Kidney (tissue), 14 donors: ENCODE results near the gene GRID1. TPM values are rescaled to one million over a fixed set of nuclear protein-coding genes. Genes with fewer than 3 reads are reported as not detected.

Experiments
- DNase-seq, 5 donors: peaks; one replicate each; pipeline ENCODE4 v3.0.0-alpha.2; 2013 to 2020
- FAIRE-seq: peaks from 2 replicates; lab custom pipeline; 2012; peaks lifted over from hg19 to GRCh38; lab: Jason Lieb, UNC
- H3K27ac ChIP-seq, 2 donors: one replicate each; pipeline ENCODE4 v1.7.0; 2013; ENCODE audit warnings: low read depth in 2 of 2, low read length in 2 of 2, inconsistent platforms in 1 of 2
- H3K27me3 ChIP-seq: one replicate; pipeline ENCODE4 v1.7.1; 2013; ENCODE audit warnings: low read length, inconsistent platforms; ENCODE audit not compliant: control insufficient read depth, insufficient read depth
- H3K36me3 ChIP-seq, 3 donors: one replicate each; pipeline versions ENCODE4 v1.7.0 to v1.7.1; 2013; ENCODE audit warnings: low read length in 3 of 3, control low read depth in 1 of 3, inconsistent platforms in 1 of 3; ENCODE audit not compliant: insufficient read depth in 3 of 3, control insufficient read depth in 2 of 3
- H3K4me1 ChIP-seq, 3 donors: one replicate each; pipeline versions ENCODE4 v1.7.0 to v1.7.1; 2013; ENCODE audit warnings: low read length in 3 of 3, inconsistent platforms in 1 of 3, low read depth in 1 of 3; ENCODE audit not compliant: control insufficient read depth in 2 of 3, insufficient read depth in 2 of 3
- H3K4me3 ChIP-seq, 3 donors: one replicate each; pipeline versions ENCODE4 v1.7.0 to v1.8.1; 2013; ENCODE audit warnings: low read length in 3 of 3, control low read depth in 1 of 3, inconsistent platforms in 1 of 3
- H3K9ac ChIP-seq, 3 donors: one replicate each; pipeline versions ENCODE4 v1.7.0 to v1.7.1; 2013; ENCODE audit warnings: low read length in 3 of 3, control low read depth in 1 of 3, inconsistent platforms in 1 of 3
- H3K9me3 ChIP-seq, 3 donors: one replicate each; pipeline versions ENCODE4 v1.7.0 to v1.7.1; 2013; ENCODE audit warnings: low read length in 3 of 3, control low read depth in 1 of 3, inconsistent platforms in 1 of 3; ENCODE audit not compliant: control insufficient read depth in 2 of 3, insufficient read depth in 1 of 3
- intact Hi-C: fragments of 100-400 bp; cut with DNase I; formaldehyde crosslinking; loops from one replicate; pipeline ENCODE4 v1.11.1; 2022
- polyA plus RNA-seq: library from polyadenylated mRNA; stranded (reverse); fragments of 350-450 nt; fragmentation: Illumina TruSeq; extraction: RNeasy Lipid Tissue Mini Kit (QIAGEN cat#74804); gene quantifications from one replicate; pipeline ENCODE4 v1.2.3, GENCODE V29; 2014; ENCODE audit warnings: low read depth, low replicate concordance; ENCODE audit not compliant: insufficient read depth
- total RNA-seq: library from RNA; stranded (reverse); fragmentation: NEBNext Ultra II Directional; extraction: Animal tissue kit (Norgen Biotek cat#: 25700); gene quantifications from one replicate; pipeline ENCODE4 v1.2.1, GENCODE V29; 2021
- TF ChIP-seq, protein P1 (sequence below): IDR thresholded peaks from 3 replicates; pipeline ENCODE4 v1.5.1; 2012; ENCODE audit warnings: mild to moderate bottlenecking, moderate library complexity, borderline replicate concordance; ENCODE audit not compliant: insufficient read depth; ENCODE audit errors: extremely low read depth
- donor health status: control.
- donor health status: control.
- donor health status: control.
- donor health status: control.
- donor health status: control.
- donor health status: DM: yes; HTN: yes; CAD: no.
- donor health status: Normal renal cell carcinoma (clear cell type).

Gene GRID1
- total and polyA plus RNA-seq, 2 donors from 2014 or later: 0.37 to 1.4 TPM

DNA sequence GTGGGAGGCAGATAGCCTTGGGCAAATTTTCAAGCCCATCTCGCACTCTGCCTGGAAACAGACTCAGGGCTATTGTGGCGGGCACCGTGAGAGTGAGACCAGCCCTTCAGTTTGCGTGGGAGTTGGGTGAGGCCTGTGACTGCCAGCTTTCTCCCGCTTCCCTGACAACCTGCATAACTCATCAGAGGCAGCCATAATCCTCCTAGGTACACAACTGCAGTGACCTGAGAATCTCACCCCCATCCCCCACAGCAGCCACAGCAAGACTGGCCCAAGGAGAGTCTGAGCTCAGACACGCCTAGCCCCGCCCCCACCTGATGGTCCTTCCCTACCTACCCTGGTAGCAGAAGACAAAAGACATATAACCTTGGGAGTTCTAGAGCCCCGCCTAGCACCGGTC, 275.4 kb downstream of the GRID1 start:
- intact Hi-C loops: no loop called here
- TF ChIP-seq, protein P1, sequence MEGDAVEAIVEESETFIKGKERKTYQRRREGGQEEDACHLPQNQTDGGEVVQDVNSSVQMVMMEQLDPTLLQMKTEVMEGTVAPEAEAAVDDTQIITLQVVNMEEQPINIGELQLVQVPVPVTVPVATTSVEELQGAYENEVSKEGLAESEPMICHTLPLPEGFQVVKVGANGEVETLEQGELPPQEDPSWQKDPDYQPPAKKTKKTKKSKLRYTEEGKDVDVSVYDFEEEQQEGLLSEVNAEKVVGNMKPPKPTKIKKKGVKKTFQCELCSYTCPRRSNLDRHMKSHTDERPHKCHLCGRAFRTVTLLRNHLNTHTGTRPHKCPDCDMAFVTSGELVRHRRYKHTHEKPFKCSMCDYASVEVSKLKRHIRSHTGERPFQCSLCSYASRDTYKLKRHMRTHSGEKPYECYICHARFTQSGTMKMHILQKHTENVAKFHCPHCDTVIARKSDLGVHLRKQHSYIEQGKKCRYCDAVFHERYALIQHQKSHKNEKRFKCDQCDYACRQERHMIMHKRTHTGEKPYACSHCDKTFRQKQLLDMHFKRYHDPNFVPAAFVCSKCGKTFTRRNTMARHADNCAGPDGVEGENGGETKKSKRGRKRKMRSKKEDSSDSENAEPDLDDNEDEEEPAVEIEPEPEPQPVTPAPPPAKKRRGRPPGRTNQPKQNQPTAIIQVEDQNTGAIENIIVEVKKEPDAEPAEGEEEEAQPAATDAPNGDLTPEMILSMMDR: no peak

DNA sequence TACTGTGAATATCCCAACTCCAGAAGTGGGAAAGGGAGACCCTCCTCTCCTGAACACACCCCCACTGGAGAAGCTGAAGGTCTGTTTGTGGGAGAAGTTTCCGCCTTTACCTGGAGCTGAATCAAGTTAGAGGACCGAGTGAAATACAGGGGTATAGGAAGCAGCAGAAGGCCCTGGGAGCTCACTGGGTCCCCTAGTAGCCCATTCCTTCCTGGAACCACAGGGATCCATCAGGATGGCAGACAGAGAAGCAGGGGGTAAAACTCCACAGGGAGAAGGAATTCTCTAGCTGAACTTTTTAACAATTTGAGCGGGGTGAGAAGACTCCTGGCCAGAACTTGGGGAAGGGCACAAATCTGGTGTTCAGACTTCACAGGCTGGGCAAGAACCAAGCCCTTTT, 275.8 kb downstream of the GRID1 start:
- no peaks in the 10 kb centered on the region for H3K4me1 ChIP-seq
- DNase-seq (no peak), FAIRE-seq (no peak)
- H3K27ac ChIP-seq: no peak overlapping the region
- H3K9me3 ChIP-seq: no peaks in the 10 kb centered on the region
- no peak overlapping the region for H3K9ac ChIP-seq
- intact Hi-C loops: no loop called here
- no peak overlapping the region for H3K4me3 ChIP-seq
- H3K27me3 ChIP-seq: no peaks in the 10 kb centered on the region
- TF ChIP-seq, protein P1: no peak
- no peaks in the 10 kb centered on the region for H3K36me3 ChIP-seq

More for the DNA sequence above, 275.4 kb downstream of the GRID1 start:
- Histone ChIP-seq H3K27me3 (no peaks in the 10 kb centered on the region), H3K9me3 (no peaks in the 10 kb centered on the region), H3K27ac (no peak overlapping the region), H3K4me3 (no peak overlapping the region), H3K36me3 (no peaks in the 10 kb centered on the region), H3K9ac (no peak overlapping the region), H3K4me1 (no peaks in the 10 kb centered on the region)
- DNase-seq: peak in 3 of 5 donors; percentile 34 to 60 (median 50)
- FAIRE-seq: no peak

DNA sequence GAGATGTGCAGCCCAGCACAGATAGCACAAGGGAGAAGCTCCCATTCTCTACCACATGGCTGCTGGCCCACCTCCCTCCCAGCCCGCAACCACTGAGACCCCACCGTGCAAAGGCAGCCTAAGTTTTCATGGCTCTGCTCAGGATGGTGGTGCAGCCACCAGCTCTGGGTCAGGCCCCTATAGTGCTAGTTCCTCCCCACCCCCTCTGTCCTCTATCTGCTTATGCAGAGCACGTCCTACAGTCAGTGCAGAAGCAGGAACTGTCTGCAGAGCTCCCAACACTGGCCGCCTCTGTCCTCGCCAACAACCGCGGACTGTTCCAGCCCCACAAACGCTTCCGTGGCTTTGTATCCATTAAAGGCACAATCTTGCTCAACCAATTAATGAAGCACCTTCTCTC, 278.9 kb downstream of the GRID1 start:
- FAIRE-seq (no peak), DNase-seq (peak in 2 of 5 donors; percentile 7 to 24)
- Histone ChIP-seq H3K9ac (no peak overlapping the region), H3K36me3 (no peaks in the 10 kb centered on the region), H3K27ac (no peak overlapping the region), H3K27me3 (no peaks in the 10 kb centered on the region), H3K9me3 (no peaks in the 10 kb centered on the region), H3K4me1 (no peaks in the 10 kb centered on the region), H3K4me3 (no peak overlapping the region)
- intact Hi-C loops: no loop called here
- TF ChIP-seq, protein P1: no peak

DNA sequence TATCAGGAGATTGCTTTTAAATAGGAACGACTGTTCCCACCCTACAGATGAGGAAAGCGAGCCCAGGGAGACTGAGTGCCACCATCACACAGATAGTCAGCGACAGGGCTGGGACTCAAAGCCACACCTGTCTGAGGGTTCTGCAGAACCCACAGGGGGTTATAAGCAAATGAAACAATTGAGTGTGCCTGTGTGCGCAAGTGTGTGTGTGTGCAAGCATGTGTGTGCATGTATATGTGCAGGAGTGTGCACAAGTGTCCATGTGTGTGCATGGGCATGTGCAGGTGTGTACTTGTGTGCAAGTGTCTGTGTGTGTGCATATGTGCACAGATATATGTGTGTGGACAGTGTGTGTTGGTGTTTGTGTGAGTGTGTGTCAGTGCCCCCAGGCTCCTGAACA, 280.2 kb downstream of the GRID1 start:
- Histone ChIP-seq H3K9ac (no peak overlapping the region), H3K9me3 (no peaks in the 10 kb centered on the region), H3K4me1 (no peaks in the 10 kb centered on the region), H3K4me3 (no peak overlapping the region), H3K27ac (no peak overlapping the region), H3K36me3 (no peaks in the 10 kb centered on the region), H3K27me3 (no peaks in the 10 kb centered on the region)
- DNase-seq (peak in 2 of 5 donors; percentile 1 to 13), FAIRE-seq (no peak)
- intact Hi-C loops: no loop called here
- TF ChIP-seq, protein P1: no peak
